Lower leg skin (tissue), 4 donors: ENCODE results near the gene SDK1. TPM values are rescaled to one million over a fixed set of nuclear protein-coding genes. Genes with fewer than 3 reads are reported as not detected.

Source experiments
- DNase-seq, 2 donors: peaks; one replicate each; pipeline ENCODE4 v3.0.0-alpha.2; 2019; ENCODE audit warnings: low spot score in 2 of 2
- H3K4me3 ChIP-seq: fragments of 200-600 bp; sonication (generic); 2 replicates; pipeline ENCODE4 v1.5.1; 2017; ENCODE audit warnings: mild to moderate bottlenecking, low read depth; ENCODE audit not compliant: poor library complexity, severe bottlenecking
- POLR2A ChIP-seq, 2 donors: fragments of 450-650 bp; IDR thresholded peaks; one replicate each; pipeline ENCODE4 v1.6.1; 2016 to 2017; ENCODE audit warnings: antibody characterized with exemption in 2 of 2, mild to moderate bottlenecking in 1 of 2, moderate library complexity in 1 of 2
- WGBS, 2 donors: methylation state at CpG; one replicate each; pipeline ENCODE4 v1.1.5; 2018; 5-methylcytosine and 5-hydroxymethylcytosine counted together
- intact Hi-C: fragments of 100-400 bp; cut with DNase I; formaldehyde crosslinking; loops from one replicate; pipeline ENCODE4 v1.15.0; 2023; ENCODE audit warnings: low total_unique reads
- total RNA-seq, 4 donors: library from RNA; depleted of rRNA; stranded (reverse); fragments of >200 nt; gene quantifications; one replicate each; pipeline ENCODE4 v1.1.0, GENCODE V29; 2016
- TF ChIP-seq, protein P1 (sequence below), 3 donors: fragments of 450-650 bp; IDR thresholded peaks; one replicate each; pipeline ENCODE4 v1.5.1; 2016; ENCODE audit warnings: antibody characterized with exemption in 3 of 3, mild to moderate bottlenecking in 3 of 3, moderate library complexity in 2 of 3

The SDK1 gene
- total RNA-seq, 4 donors from 2014 or later = 1.9 to 7.2 (median 5.1) TPM

DNA sequence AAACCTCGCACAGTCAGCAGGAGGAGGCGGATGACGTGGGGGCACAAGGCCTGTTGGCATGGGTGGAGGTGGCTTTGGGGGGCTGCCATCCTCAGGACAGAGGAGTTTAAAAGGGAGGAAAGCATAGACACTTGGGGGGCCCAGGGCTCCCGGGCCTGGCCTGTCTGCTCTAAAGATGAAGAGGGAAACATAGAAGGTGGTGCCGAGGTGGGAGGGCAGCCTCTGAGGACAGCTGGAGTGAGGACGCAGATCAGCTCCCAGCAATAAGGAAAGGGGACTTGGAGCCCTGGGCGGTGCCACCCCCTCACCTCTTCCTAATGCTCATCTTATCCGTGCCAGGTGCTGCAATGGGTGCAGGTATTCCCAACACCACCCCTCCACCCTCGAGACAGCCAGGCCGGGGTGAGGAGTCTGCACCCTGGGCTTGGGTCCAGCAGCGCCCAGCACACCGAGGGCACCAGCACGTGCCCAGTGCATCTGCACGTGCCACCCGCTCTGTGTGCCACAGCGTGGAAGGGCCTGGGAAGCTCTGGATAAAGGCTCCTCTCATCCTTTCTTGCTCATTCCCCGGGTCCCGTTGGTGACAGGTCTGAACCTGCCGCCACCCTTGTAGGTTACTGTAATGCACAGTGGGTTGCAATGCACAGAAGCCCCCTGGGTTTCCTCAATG lies 815.0 kb downstream of the SDK1 start:
- TF ChIP-seq POLR2A (IDR thresholded peaks at IDR 0.05) = no peak
- TF ChIP-seq, protein P1, sequence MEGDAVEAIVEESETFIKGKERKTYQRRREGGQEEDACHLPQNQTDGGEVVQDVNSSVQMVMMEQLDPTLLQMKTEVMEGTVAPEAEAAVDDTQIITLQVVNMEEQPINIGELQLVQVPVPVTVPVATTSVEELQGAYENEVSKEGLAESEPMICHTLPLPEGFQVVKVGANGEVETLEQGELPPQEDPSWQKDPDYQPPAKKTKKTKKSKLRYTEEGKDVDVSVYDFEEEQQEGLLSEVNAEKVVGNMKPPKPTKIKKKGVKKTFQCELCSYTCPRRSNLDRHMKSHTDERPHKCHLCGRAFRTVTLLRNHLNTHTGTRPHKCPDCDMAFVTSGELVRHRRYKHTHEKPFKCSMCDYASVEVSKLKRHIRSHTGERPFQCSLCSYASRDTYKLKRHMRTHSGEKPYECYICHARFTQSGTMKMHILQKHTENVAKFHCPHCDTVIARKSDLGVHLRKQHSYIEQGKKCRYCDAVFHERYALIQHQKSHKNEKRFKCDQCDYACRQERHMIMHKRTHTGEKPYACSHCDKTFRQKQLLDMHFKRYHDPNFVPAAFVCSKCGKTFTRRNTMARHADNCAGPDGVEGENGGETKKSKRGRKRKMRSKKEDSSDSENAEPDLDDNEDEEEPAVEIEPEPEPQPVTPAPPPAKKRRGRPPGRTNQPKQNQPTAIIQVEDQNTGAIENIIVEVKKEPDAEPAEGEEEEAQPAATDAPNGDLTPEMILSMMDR (IDR thresholded peaks at IDR 0.05) = no peak
- WGBS, 2 donors = 91 to 98% methylated on average over 11 to 19 of the region's 19 CpGs

DNA sequence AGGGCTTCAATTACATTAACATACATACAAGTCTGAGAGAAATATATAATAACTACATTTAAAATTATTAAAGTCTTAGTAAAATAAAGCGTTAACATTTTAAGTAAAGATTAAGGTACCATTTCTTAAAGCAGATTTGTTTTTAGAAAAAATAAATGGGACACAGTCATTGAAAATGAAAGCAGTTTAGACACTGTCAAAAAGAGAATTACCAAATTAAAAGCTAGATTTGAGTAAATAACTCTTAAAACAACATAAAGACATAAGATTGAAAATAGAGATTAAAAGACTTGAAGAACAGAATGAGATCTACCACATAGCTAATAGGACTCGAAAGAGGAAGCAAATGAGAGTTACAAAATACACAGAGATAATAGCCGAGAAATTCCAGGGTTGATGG lies 818.8 kb downstream of the SDK1 start:
- TF ChIP-seq POLR2A (IDR thresholded peaks at IDR 0.05) = no peak
- TF ChIP-seq, protein P1 (IDR thresholded peaks at IDR 0.05) = no peak
- intact Hi-C loops = no loop called here
- DNase-seq = no peak
- WGBS, 2 donors = 91 to 97% methylated on average over 3 of the region's 3 CpGs
- H3K4me3 ChIP-seq = no peak overlapping the region

More for the DNA sequence above, 815.0 kb downstream of the SDK1 start:
- H3K4me3 ChIP-seq = no peak overlapping the region
- no peak for DNase-seq
- intact Hi-C loops = loop anchor here (2.0 kb wide), 1 partner anchor 27 kb away; no protein-coding TSS in a partner anchor

DNA sequence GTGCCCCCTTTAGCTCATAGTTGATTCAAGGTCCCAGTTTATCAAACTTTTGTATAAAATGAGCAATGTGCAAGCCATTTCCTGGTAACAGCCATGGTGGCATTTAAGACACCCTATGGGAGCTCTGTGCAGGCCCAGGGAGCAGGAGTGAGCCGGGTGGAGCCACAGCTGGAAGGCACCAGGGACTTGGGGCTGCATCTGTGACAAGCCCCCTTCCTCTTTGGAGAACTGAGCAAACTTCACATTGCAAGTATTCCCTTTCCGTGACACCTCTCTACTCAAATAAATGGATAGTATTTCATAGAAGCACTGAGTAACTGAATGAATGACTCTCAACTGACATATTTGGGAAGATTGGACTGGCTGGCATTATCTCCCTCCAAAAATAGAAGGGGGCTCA lies 822.3 kb downstream of the SDK1 start:
- DNase-seq = no peak
- no peak overlapping the region for H3K4me3 ChIP-seq
- no peak for TF ChIP-seq POLR2A (IDR thresholded peaks at IDR 0.05)
- TF ChIP-seq, protein P1 (IDR thresholded peaks at IDR 0.05) = no peak
- intact Hi-C loops = no loop called here
- 89 to 94% methylated on average over 2 of the region's 2 CpGs for WGBS, 2 donors

DNA sequence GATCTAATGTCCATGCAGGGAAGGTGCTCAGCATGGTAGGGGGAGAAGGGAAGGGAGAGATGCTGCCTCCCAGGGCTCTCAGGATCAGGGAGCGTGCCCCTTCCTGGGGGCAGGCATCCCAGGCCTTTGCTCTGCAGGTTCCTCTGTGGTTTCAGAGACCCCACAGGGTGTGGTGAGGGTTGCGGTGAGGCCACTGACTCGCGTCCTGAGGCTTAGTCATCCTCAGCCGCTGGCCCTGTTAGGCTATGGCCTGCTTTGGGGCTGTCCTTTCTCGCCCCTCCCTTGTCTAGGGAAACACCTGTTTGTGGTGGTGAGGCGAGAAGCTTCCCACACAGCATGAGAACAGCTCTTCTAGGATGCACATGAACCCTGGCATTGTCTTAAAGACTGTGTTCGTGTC lies 822.8 kb downstream of the SDK1 start:
- no peak for DNase-seq
- H3K4me3 ChIP-seq = no peak overlapping the region
- TF ChIP-seq, protein P1 (IDR thresholded peaks at IDR 0.05) = no peak
- no peak for TF ChIP-seq POLR2A (IDR thresholded peaks at IDR 0.05)
- intact Hi-C loops = no loop called here
- 80 to 90% methylated on average over 5 to 8 of the region's 8 CpGs for WGBS, 2 donors

DNA sequence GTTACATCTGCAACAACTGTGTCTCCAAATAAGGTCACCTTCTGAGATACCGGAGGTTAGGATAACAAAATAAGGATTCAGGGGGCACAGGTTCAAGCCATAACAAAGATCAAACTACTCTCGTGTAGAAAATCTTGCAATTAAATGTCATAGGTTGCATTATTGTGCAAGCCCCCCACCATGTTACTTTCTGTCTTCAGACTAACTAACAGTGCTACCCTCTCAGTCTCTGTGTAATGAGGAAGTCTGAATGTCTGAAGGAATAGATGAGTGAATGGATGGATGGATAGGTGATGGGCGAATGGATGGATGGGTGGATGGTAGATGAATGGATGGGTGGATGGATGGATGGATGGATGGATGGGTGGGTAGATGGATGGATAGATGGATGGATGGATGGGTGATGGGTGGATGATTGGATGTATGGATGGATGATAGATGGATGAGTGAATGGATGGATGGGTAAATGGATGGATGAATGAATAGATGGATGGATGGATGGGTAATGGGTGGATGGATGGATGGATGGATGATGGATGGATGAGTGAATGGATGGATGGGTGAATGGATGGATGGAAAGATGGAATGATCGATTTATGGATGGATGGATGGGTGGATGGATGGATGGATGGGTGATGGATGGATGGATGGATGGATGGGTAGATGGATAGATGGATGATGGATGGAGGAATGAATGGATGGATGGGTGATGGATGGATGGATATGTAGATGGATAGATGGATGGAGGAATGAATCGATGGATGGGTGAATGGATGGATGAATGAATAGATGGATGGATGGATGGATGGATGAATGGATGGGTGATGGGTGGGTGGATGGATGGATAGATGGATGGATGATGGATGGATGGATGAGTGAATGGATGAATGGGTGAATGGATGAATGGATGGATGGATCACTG lies 823.8 kb downstream of the SDK1 start:
- DNase-seq = no peak
- H3K4me3 ChIP-seq = no peak overlapping the region
- TF ChIP-seq POLR2A (IDR thresholded peaks at IDR 0.05) = no peak
- TF ChIP-seq, protein P1 (IDR thresholded peaks at IDR 0.05) = no peak
- intact Hi-C loops = no loop called here
- WGBS, 2 donors = 95 to 97% methylated on average over 5 of the region's 5 CpGs
